ENCODE results near the gene ACP2. TPM values are rescaled to one million over a fixed set of nuclear protein-coding genes. Genes with fewer than 3 reads are reported as not detected.

The ACP2 gene
- total RNA-seq, 2 experiments from 2014 or later: 16.8 to 17.2 TPM

- intact Hi-C loops (cut with DNase I, micrococcal nuclease): no loop called here
- ChIA-PET POLR2A (interaction anchor here (1.9 kb wide), 1 partner anchor 11 kb away, joined by 6 read pairs; the partner anchor contains the start of gene DDB2), CTCF (interaction anchor here (0.7 kb wide), 1 partner anchor 18 kb away, joined by 3 read pairs; no protein-coding TSS in a partner anchor)
- H3K36me3 Mint-ChIP-seq (ENCODE audit: low read depth): peaks cover 67% of the 10 kb centered on the region
- DNase-seq: peak in 2 of 14 experiments; percentile 13 to 23
- no peak overlapping the region for H3K27ac Mint-ChIP-seq
- no peaks in the 10 kb centered on the region for H3K27me3 Mint-ChIP-seq
- H3K4me3 Mint-ChIP-seq: no peak overlapping the region
- H3K36me3 ChIP-seq (ENCODE audit: insufficient read depth, low read length): peaks cover 51% of the 10 kb centered on the region
- H3K4me1 ChIP-seq (ENCODE audit: insufficient read depth, low read length): no peaks in the 10 kb centered on the region
- no peak overlapping the region for H3K27ac ChIP-seq (ENCODE audit: low read depth in 1 of 2, low read length in 2 of 2)
- H3K4me1 Mint-ChIP-seq (ENCODE audit: low read depth): peaks cover 4% of the 10 kb centered on the region
- H3K9me3 Mint-ChIP-seq: no peaks in the 10 kb centered on the region
- no peaks in the 10 kb centered on the region for H3K9me3 ChIP-seq (ENCODE audit: control insufficient read depth in 1 of 2, insufficient read depth in 1 of 2, low read length in 2 of 2)
- TF ChIP-seq CTCF (IDR thresholded peaks at IDR 0.05): no peak
- no peaks in the 10 kb centered on the region for H3K27me3 ChIP-seq (ENCODE audit: control insufficient read depth in 1 of 2, insufficient read depth in 2 of 2, low read length in 2 of 2)
- H3K4me3 ChIP-seq (ENCODE audit: low read length): no peak overlapping the region
- no peak for ATAC-seq (ENCODE audit: poor library complexity)
These were observed 22.8 kb downstream of the ACP2 start for GRCh38 chr11:47225552-47226400.

DNA sequence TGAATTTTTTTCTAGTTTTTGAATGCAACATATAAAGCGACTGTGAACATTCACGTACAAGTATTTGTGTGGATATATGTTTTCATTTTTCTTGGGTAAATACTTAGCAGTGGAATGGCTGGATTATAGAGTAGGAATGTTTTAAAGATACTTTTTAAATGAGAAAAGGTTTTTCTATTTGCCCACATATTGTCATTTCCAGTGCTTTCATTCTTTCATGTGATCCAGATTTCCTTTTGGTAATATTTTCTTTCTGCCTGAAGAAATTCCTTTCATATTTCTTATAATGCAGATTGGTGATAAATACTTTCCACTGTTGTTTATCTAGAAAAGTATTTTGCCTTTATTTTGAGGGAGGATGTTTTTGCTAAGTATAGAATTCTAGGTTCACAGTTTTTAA is 25.9 kb downstream of the ACP2 start:
- TF ChIP-seq CTCF (IDR thresholded peaks at IDR 0.05): no peak
- ChIA-PET CTCF (no interaction called here), POLR2A (no interaction called here)
- no peaks in the 10 kb centered on the region for H3K9me3 ChIP-seq (ENCODE audit: control insufficient read depth in 1 of 2, insufficient read depth in 1 of 2, low read length in 2 of 2)
- no peak for DNase-seq
- H3K36me3 ChIP-seq (ENCODE audit: insufficient read depth, low read length): peaks cover 60% of the 10 kb centered on the region
- no peaks in the 10 kb centered on the region for H3K27me3 Mint-ChIP-seq
- peaks cover 63% of the 10 kb centered on the region for H3K36me3 Mint-ChIP-seq (ENCODE audit: low read depth)
- H3K4me1 ChIP-seq (ENCODE audit: insufficient read depth, low read length): no peaks in the 10 kb centered on the region
- no peaks in the 10 kb centered on the region for H3K27me3 ChIP-seq (ENCODE audit: control insufficient read depth in 1 of 2, insufficient read depth in 2 of 2, low read length in 2 of 2)
- peaks cover 9% of the 10 kb centered on the region for H3K4me1 Mint-ChIP-seq (ENCODE audit: low read depth)
- H3K4me3 ChIP-seq (ENCODE audit: low read length): no peak overlapping the region
- intact Hi-C loops (cut with DNase I, micrococcal nuclease): no loop called here
- ATAC-seq (ENCODE audit: poor library complexity): no peak
- H3K27ac ChIP-seq (ENCODE audit: low read depth in 1 of 2, low read length in 2 of 2): no peak overlapping the region
- H3K27ac Mint-ChIP-seq: no peak overlapping the region
- no peaks in the 10 kb centered on the region for H3K9me3 Mint-ChIP-seq
- no peak overlapping the region for H3K4me3 Mint-ChIP-seq

DNA sequence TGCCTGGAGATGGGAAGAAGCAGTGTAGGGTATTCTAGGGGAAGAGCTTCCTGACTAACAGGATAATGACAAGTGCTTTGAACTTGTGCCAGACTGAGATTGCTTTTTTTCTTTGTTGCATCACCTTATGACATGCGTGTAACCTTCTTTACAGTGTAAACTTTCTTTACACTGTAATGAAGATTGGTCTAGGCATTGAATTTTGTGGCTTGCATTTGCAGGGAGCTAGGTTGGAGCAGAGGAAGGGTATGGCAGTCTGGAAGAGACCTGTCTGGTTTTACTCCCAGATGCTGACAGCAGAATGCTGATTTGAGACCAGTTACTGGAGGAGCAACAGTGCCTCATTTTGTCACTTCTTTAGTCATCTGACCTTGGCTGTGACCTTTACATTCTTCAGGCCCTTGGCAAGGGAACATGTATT is 28.2 kb downstream of the ACP2 start:
- ChIA-PET POLR2A (interaction anchor here (0.9 kb wide), 1 partner anchor 14 kb away, joined by 4 read pairs; no protein-coding TSS in a partner anchor), CTCF (interaction anchor here (0.8 kb wide), 1 partner anchor 41 kb away, joined by 3 read pairs; no protein-coding TSS in a partner anchor)
- DNase-seq (no peak), ATAC-seq (ENCODE audit: poor library complexity) (no peak)
- Mint-ChIP-seq H3K4me3 (no peak overlapping the region), H3K27ac (no peak overlapping the region), H3K4me1 (ENCODE audit: low read depth) (peaks cover 27% of the 10 kb centered on the region), H3K36me3 (ENCODE audit: low read depth) (peaks cover 58% of the 10 kb centered on the region), H3K27me3 (no peaks in the 10 kb centered on the region), H3K9me3 (no peaks in the 10 kb centered on the region)
- intact Hi-C loops (cut with DNase I, micrococcal nuclease): no loop called here
- TF ChIP-seq CTCF (IDR thresholded peaks at IDR 0.05): no peak
- Histone ChIP-seq H3K4me1 (ENCODE audit: insufficient read depth, low read length) (peaks cover 16% of the 10 kb centered on the region), H3K4me3 (ENCODE audit: low read length) (no peak overlapping the region), H3K9me3 (ENCODE audit: control insufficient read depth in 1 of 2, insufficient read depth in 1 of 2, low read length in 2 of 2) (no peaks in the 10 kb centered on the region), H3K36me3 (ENCODE audit: insufficient read depth, low read length) (peaks cover 50% of the 10 kb centered on the region), H3K27ac (ENCODE audit: low read depth in 1 of 2, low read length in 2 of 2) (no peak overlapping the region), H3K27me3 (ENCODE audit: control insufficient read depth in 1 of 2, insufficient read depth in 2 of 2, low read length in 2 of 2) (no peaks in the 10 kb centered on the region)
